Right lobe of liver (tissue), 4 donors: ENCODE results near the gene NEGR1.

Experiments
- POLR2A ChIP-seq: fragments of 450-650 bp; IDR thresholded peaks from one replicate; pipeline ENCODE4 v1.6.1; 2017; ENCODE audit warnings: antibody characterized with exemption, mild to moderate bottlenecking
- TF ChIP-seq, protein P1 (sequence below), 4 donors: fragments of 200-600 bp in 3 of 4; fragments of 450-650 bp in 1 of 4; IDR thresholded peaks; one replicate each; pipeline versions ENCODE4 v1.5.1 to v1.8.0; 2016 to 2022; ENCODE audit warnings: antibody characterized with exemption in 4 of 4, mild to moderate bottlenecking in 2 of 4
- donor health status: DM: no; HTN: no; CAD: no.
- donor health status: DM: no; HTN: no; CAD: no.
- donor health status: DM: no; HTN: yes; CAD: no.

DNA sequence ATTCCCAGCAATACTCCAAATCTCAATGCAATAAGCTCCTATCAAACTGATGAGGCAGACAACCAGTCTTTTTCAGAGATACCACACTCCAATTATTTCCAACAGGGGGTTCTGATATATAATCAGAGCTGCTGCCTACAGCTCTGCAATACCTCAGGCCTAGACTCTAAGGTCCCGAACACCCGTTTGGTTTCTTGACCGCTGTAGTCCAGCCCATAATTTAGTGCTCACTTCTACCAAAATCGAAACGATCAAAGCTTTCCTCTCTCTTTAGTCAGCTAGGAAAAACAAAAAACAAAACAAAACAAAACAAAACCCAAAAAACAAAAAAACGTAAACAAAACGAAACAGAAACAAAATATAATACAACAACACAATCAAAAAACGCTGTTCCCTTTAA is 453.0 kb downstream of the NEGR1 start:
- TF ChIP-seq, protein P1, sequence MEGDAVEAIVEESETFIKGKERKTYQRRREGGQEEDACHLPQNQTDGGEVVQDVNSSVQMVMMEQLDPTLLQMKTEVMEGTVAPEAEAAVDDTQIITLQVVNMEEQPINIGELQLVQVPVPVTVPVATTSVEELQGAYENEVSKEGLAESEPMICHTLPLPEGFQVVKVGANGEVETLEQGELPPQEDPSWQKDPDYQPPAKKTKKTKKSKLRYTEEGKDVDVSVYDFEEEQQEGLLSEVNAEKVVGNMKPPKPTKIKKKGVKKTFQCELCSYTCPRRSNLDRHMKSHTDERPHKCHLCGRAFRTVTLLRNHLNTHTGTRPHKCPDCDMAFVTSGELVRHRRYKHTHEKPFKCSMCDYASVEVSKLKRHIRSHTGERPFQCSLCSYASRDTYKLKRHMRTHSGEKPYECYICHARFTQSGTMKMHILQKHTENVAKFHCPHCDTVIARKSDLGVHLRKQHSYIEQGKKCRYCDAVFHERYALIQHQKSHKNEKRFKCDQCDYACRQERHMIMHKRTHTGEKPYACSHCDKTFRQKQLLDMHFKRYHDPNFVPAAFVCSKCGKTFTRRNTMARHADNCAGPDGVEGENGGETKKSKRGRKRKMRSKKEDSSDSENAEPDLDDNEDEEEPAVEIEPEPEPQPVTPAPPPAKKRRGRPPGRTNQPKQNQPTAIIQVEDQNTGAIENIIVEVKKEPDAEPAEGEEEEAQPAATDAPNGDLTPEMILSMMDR (IDR thresholded peaks at IDR 0.05) = no peak
- TF ChIP-seq POLR2A = no peak
